Osteoblast (primary cell): ENCODE data around the gene LPCAT1. TPM values are rescaled to one million over a fixed set of nuclear protein-coding genes. Genes with fewer than 3 reads are reported as not detected.
"Not testable (repeated sequence)": the region's sequence is repeated elsewhere in the genome, so short reads cannot be mapped to it uniquely, and the experiment has no call there.

Experiments used
- DNase-seq: peaks from one replicate; pipeline ENCODE4 v3.0.0; 2011; ENCODE audit warnings: low spot score, mixed read lengths; ENCODE audit not compliant: insufficient read length; ENCODE audit errors: missing footprints
- H2AFZ ChIP-seq: 2 replicates; pipeline ENCODE4 v1.6.0; 2011; ENCODE audit warnings: mild to moderate bottlenecking, low read length
- H3K27ac ChIP-seq: 2 replicates; pipeline ENCODE4 v1.5.1; 2011; ENCODE audit warnings: mild to moderate bottlenecking, low read depth, low read length, moderate library complexity
- H3K27me3 ChIP-seq: 2 replicates; pipeline ENCODE4 v1.6.0; 2012; ENCODE audit warnings: mild to moderate bottlenecking, control low read depth, inconsistent platforms, low read length, moderate library complexity; ENCODE audit not compliant: insufficient read depth
- H3K36me3 ChIP-seq: 2 replicates; pipeline ENCODE4 v1.5.1; 2011; ENCODE audit warnings: mild to moderate bottlenecking, low read length, control low read depth, moderate library complexity; ENCODE audit not compliant: insufficient read depth
- H3K4me1 ChIP-seq: 2 replicates; pipeline ENCODE4 v1.5.1; 2011; ENCODE audit warnings: mild to moderate bottlenecking, low read length, control low read depth, moderate library complexity; ENCODE audit not compliant: insufficient read depth
- H3K4me2 ChIP-seq: 2 replicates; pipeline ENCODE4 v1.6.0; 2011; ENCODE audit warnings: mild to moderate bottlenecking, low read length; ENCODE audit not compliant: insufficient read depth
- H3K4me3 ChIP-seq: fragments of 200-600 bp; sonication (generic); 3 replicates; pipeline ENCODE4 v1.5.1; 2012; ENCODE audit warnings: mild to moderate bottlenecking, low read length, inconsistent platforms; ENCODE audit not compliant: insufficient read depth
- H3K79me2 ChIP-seq: 2 replicates; pipeline ENCODE4 v1.6.0; 2012; ENCODE audit warnings: mild to moderate bottlenecking, low read length, control low read depth, inconsistent platforms; ENCODE audit not compliant: insufficient read depth
- H3K9me3 ChIP-seq: 2 replicates; pipeline ENCODE4 v1.5.1; 2011; ENCODE audit warnings: low read depth, low read length, control low read depth
- H4K20me1 ChIP-seq: 2 replicates; pipeline ENCODE4 v1.6.0; 2012; ENCODE audit warnings: mild to moderate bottlenecking, low read length, control low read depth; ENCODE audit not compliant: insufficient read depth
- total RNA-seq: library from RNA; depleted of rRNA; stranded (reverse); fragments of >200 nt; gene quantifications from 2 replicates; pipeline ENCODE4 v1.2.3, GENCODE V29; 2012
- TF ChIP-seq, protein P1 (sequence below): IDR thresholded peaks from 2 replicates; pipeline ENCODE4 v1.5.1; 2011; ENCODE audit warnings: mild to moderate bottlenecking, low read depth, low read length, moderate library complexity; ENCODE audit errors: extremely low read depth

Gene LPCAT1
- total RNA-seq, 1 donor: 11.6 TPM

GRCh38 chr5:1478271-1479035, 45.3 kb downstream of the LPCAT1 start:
- Histone ChIP-seq H4K20me1 (peaks cover 25% of the 10 kb centered on the region), H3K79me2 (no peaks in the 10 kb centered on the region), H3K4me1 (no peaks in the 10 kb centered on the region), H3K4me3 (no peak overlapping the region), H2AFZ (no peak overlapping the region), H3K27ac (no peak overlapping the region), H3K27me3 (no peaks in the 10 kb centered on the region), H3K36me3 (peaks cover 37% of the 10 kb centered on the region), H3K4me2 (no peak overlapping the region), H3K9me3 (no peaks in the 10 kb centered on the region)
- TF ChIP-seq, protein P1, sequence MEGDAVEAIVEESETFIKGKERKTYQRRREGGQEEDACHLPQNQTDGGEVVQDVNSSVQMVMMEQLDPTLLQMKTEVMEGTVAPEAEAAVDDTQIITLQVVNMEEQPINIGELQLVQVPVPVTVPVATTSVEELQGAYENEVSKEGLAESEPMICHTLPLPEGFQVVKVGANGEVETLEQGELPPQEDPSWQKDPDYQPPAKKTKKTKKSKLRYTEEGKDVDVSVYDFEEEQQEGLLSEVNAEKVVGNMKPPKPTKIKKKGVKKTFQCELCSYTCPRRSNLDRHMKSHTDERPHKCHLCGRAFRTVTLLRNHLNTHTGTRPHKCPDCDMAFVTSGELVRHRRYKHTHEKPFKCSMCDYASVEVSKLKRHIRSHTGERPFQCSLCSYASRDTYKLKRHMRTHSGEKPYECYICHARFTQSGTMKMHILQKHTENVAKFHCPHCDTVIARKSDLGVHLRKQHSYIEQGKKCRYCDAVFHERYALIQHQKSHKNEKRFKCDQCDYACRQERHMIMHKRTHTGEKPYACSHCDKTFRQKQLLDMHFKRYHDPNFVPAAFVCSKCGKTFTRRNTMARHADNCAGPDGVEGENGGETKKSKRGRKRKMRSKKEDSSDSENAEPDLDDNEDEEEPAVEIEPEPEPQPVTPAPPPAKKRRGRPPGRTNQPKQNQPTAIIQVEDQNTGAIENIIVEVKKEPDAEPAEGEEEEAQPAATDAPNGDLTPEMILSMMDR: no peak
- no peak for DNase-seq

DNA sequence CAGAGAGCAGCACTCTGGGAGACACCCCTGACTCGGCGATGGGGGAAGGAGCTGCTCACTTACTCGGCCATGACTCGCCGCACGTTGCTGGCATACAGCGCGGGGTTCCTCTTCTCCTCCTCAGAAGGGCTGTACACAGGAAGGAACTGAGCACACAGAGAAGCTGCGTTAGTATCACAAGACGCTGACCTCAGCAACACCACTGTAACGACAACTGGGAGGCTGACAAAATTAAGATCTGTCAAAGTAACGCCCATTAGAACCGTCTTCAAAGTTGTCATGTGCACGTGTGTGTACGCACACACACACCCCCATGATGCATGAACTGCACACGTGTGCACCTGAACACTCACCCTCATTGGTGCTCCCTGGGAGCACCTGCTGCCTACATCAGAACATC, 46.4 kb downstream of the LPCAT1 start:
- H3K27me3 ChIP-seq: no peaks in the 10 kb centered on the region
- no peaks in the 10 kb centered on the region for H3K79me2 ChIP-seq
- H2AFZ ChIP-seq: no peak overlapping the region
- H4K20me1 ChIP-seq: peaks cover 25% of the 10 kb centered on the region
- no peaks in the 10 kb centered on the region for H3K4me1 ChIP-seq
- no peaks in the 10 kb centered on the region for H3K9me3 ChIP-seq
- peaks cover 39% of the 10 kb centered on the region for H3K36me3 ChIP-seq
- H3K4me2 ChIP-seq: no peak overlapping the region
- DNase-seq: no peak
- H3K27ac ChIP-seq: no peak overlapping the region
- no peak overlapping the region for H3K4me3 ChIP-seq
- TF ChIP-seq, protein P1: no peak

DNA sequence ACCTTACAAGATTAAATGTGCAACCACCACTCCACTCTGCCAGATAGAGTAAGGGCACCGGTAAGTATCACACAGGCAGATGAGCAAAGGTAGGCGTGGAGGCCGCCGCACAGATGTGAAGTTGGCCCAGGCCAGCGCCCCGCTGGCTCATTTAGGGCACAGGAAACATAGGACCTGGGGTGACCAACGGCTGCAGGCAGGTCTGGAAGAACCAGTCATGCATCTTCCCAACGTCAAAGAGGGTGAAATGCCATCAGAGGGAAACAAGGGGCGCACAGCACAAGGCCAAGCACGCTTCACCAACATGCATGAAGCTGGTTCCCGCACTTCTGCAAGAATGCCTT, 46.8 kb downstream of the LPCAT1 start:
- Histone ChIP-seq H3K4me1 (no peaks in the 10 kb centered on the region), H3K36me3 (peaks cover 39% of the 10 kb centered on the region), H3K27ac (no peak overlapping the region), H3K4me3 (no peak overlapping the region), H2AFZ (no peak overlapping the region), H3K79me2 (no peaks in the 10 kb centered on the region), H3K27me3 (no peaks in the 10 kb centered on the region), H4K20me1 (peaks cover 25% of the 10 kb centered on the region), H3K4me2 (no peak overlapping the region), H3K9me3 (no peaks in the 10 kb centered on the region)
- TF ChIP-seq, protein P1: no peak
- DNase-seq: no peak

- Histone ChIP-seq H3K4me2 (no peak overlapping the region), H3K79me2 (no peaks in the 10 kb centered on the region), H3K4me1 (no peaks in the 10 kb centered on the region), H2AFZ (no peak overlapping the region), H3K4me3 (no peak overlapping the region), H3K9me3 (no peaks in the 10 kb centered on the region), H3K36me3 (peaks cover 39% of the 10 kb centered on the region), H3K27me3 (no peaks in the 10 kb centered on the region), H3K27ac (no peak overlapping the region), H4K20me1 (peaks cover 25% of the 10 kb centered on the region)
- TF ChIP-seq, protein P1: no peak
- DNase-seq: no peak
Observed at GRCh38 chr5:1476181-1476966, 47.4 kb downstream of the LPCAT1 start.

GRCh38 chr5:1475544-1475900, 48.2 kb downstream of the LPCAT1 start:
- not testable (repeated sequence) for DNase-seq
- peaks cover 39% of the 10 kb centered on the region for H3K36me3 ChIP-seq

More at GRCh38 chr5:1475544-1475900, 48.2 kb downstream of the LPCAT1 start:
- peaks cover 19% of the 10 kb centered on the region for H4K20me1 ChIP-seq
- not testable (repeated sequence) for H3K79me2 ChIP-seq, H3K4me1 ChIP-seq, H3K27ac ChIP-seq, H3K4me2 ChIP-seq, H3K4me3 ChIP-seq, H2AFZ ChIP-seq, H3K9me3 ChIP-seq, H3K27me3 ChIP-seq
